Measurements from ENCODE around the gene C18orf32. TPM values are rescaled to one million over a fixed set of nuclear protein-coding genes. Genes with fewer than 3 reads are reported as not detected.

C18orf32 gene
- 10 to 100 TPM; 26.0 to 45.2 (median 40.2) TPM for total RNA-seq
- 42.1 TPM for total RNA-seq (2013)
- 3.4 to 20.4 (median 7.9) reads per million in 29 experiments for total RNA-seq

DNA sequence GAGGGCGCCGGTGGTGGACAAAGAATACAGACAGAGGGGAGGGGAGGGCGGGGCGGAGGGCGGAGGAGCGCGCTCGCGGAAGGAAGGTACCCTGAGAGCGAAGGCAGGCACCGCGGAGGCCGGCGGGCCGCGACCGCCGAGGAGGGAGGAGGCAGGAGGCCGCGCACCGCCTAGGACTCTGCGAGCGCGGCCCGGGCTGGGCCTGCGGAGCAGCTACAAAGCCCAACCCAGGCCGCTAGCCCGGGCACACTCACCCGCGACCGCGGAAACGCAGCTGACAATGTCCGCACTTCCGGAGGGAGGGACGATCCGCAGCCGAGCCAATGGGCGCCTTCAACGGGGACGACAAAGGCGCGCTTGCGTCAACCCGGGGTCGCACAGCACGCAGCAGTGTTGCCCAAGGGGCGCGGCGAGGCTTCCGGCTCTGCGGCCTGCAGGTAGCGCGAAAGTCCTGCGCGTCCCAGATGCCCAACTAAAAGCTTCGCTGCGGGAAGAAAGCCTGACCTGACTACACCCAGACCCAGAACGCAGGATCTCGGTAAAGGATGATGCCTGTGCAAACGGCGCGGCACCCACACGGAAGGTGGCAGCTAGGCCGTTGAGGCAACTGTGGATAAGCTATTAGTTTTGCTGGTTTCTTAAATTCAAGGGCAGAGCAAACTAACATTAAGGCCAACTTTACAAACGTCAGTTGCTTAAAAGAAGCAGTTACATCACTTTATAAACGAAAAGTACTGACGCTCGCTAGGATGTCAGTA is at the start of gene C18orf32:
TSS of gene C18orf32 (minus strand) at position 282 of the 758 bp plus-strand sequence. CDS start 3,486 bp downstream, outside the sequence.
- no peaks in the 10 kb centered on the region for H3K9me3 Mint-ChIP-seq
- peak; percentile 85 to 95 (median 91) for DNase-seq
- peak within 1 kb of the TSS; percentile 97 to 98 for H3K27ac Mint-ChIP-seq
- H3K4me3 Mint-ChIP-seq = peak within 1 kb of the TSS; percentile 96 to 97 (median 96)
- H3K4me1 Mint-ChIP-seq = peaks cover 74 to 78% (median 75%) of the 10 kb centered on the region in 3 donors
- Histone ChIP-seq H3K27ac (ENCODE audit: low read length) (peak within 1 kb of the TSS; percentile 74), H3K27me3 (replicated peaks in 1 of 2; ENCODE audit: control insufficient read depth in 2 of 2, extremely low read depth in 1 of 2, insufficient read depth in 2 of 2, low read length in 1 of 2) (no peaks in the 10 kb centered on the region), H3K4me3 (ENCODE audit: control insufficient read depth in 1 of 2, extremely low read depth in 1 of 2, low read length in 1 of 2) (peak within 1 kb of the TSS; percentile 65 to 79), H3K4me1 (ENCODE audit: control insufficient read depth in 1 of 2, extremely low read depth in 1 of 2, insufficient read depth in 2 of 2, low read length in 2 of 2) (peaks cover 38 to 41% of the 10 kb centered on the region in 2 experiments), H3K9me3 (no peaks in the 10 kb centered on the region), H3K36me3 (ENCODE audit: control insufficient read depth in 2 of 2, extremely low read depth in 1 of 2, insufficient read depth in 1 of 2, low read length in 1 of 2) (peaks cover 5 to 54% of the 10 kb centered on the region in 2 donors)
- peak; percentile 94 to 95 (median 94) for ATAC-seq (replicated peaks in 1 of 4)
- no peaks in the 10 kb centered on the region for H3K27me3 Mint-ChIP-seq
- ChIA-PET CTCF (interaction anchor here (0.5 to 1.1 kb wide), 4 partner anchors 26 to 354 kb away, joined by 3 to 7 read pairs (median 4); no protein-coding TSS in a partner anchor), POLR2A (interaction anchor here (0.6 to 1.5 kb wide), 7 partner anchors 19 to 332 kb away, joined by 3 to 9 read pairs (median 6); no protein-coding TSS in a partner anchor)
- peaks cover 54% of the 10 kb centered on the region for H3K36me3 Mint-ChIP-seq
- under 1% methylated on average over 61 of the region's 69 CpGs for WGBS (ENCODE audit: insufficient coverage)

DNA sequence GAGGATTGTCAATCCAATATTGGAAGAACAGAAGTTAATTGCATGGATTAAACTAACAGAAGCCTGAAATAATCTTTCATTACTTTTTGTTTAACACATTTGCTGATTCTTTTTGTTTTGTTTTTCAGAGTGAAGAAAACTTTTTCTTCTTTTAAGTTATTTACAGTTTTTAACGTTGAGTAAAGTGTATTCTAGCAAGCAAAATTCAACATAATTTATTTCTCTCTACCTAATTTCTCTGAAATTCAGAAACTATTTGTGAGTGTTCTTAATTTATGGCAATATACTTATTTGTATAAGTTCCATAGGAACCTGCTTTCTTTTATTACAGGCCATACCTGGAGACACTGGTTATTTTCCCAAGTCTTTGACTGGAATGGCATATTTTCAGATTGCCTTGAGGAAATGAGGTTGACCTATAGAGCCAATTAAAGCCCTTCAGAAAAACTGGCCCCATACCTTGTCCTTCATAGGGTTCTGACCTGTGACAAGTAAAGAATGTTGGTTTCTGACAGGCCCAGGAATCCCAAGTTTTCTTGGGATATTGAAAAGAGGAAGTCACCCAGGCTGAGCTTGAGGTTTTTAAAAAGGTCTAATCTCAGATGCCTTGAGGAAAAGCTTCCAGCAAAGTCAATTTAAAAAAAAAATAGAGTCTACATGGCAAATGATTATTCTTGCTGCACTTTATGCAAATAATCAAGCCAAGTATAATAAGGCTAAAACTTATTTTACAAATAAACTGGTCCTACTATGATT is 48.0 kb upstream of the C18orf32 start:
- Mint-ChIP-seq H3K4me3 (no peak overlapping the region), H3K4me1 (no peaks in the 10 kb centered on the region), H3K27me3 (peaks cover 13 to 15% of the 10 kb centered on the region in 2 donors), H3K36me3 (no peaks in the 10 kb centered on the region), H3K27ac (no peak overlapping the region), H3K9me3 (peaks cover 0 to 4% (median 0%) of the 10 kb centered on the region in 3 donors)
- no peaks in the 10 kb centered on the region for H3K4me1 ChIP-seq (ENCODE audit: control insufficient read depth in 1 of 2, extremely low read depth in 1 of 2, insufficient read depth in 2 of 2, low read length in 2 of 2)
- no peaks in the 10 kb centered on the region for H3K27me3 ChIP-seq (replicated peaks in 1 of 2; ENCODE audit: control insufficient read depth in 2 of 2, extremely low read depth in 1 of 2, insufficient read depth in 2 of 2, low read length in 1 of 2)
- WGBS (ENCODE audit: insufficient coverage) = no CpG with 5 or more reads among the region's 1 CpG
- CTCF ChIA-PET = interaction anchor here (0.6 to 0.7 kb wide), 2 partner anchors 30 to 71 kb away, joined by 3 to 5 read pairs; no protein-coding TSS in a partner anchor
- H3K27ac ChIP-seq (ENCODE audit: low read length) = no peak overlapping the region
- no peaks in the 10 kb centered on the region for H3K9me3 ChIP-seq
- no peaks in the 10 kb centered on the region for H3K36me3 ChIP-seq (ENCODE audit: control insufficient read depth in 2 of 2, extremely low read depth in 1 of 2, insufficient read depth in 1 of 2, low read length in 1 of 2)
- H3K4me3 ChIP-seq (ENCODE audit: control insufficient read depth in 1 of 2, extremely low read depth in 1 of 2, low read length in 1 of 2) = no peak overlapping the region
- no peak for ATAC-seq (replicated peaks in 1 of 4)
- POLR2A ChIA-PET = no interaction called here
- DNase-seq = no peak

DNA sequence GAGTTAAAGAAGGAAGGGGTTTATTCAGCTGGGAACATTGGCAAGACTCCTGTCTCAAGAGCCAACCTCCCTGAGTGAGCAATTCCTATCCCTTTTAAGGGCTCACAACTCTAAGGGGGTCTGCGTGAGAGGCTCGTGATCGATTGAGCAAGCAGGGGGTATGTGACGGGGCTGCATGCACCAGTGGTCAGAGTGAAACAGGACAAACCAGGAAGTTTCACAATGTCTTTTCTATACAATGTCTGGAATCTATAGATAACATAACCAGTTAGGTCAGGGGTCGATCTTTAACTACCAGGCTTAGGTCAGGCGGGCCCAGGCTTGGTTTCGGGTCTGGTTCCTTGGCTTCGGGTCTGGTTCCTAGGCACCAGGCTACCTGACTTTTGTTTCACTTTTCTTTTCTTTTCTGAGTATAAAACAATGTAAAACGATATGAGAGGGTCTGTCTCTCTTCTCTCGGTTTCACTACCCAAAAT is 44.7 kb upstream of the C18orf32 start:
- Histone ChIP-seq H3K36me3 (ENCODE audit: control insufficient read depth in 2 of 2, extremely low read depth in 1 of 2, insufficient read depth in 1 of 2, low read length in 1 of 2) (no peaks in the 10 kb centered on the region), H3K4me3 (ENCODE audit: control insufficient read depth in 1 of 2, extremely low read depth in 1 of 2, low read length in 1 of 2) (no peak overlapping the region), H3K27me3 (replicated peaks in 1 of 2; ENCODE audit: control insufficient read depth in 2 of 2, extremely low read depth in 1 of 2, insufficient read depth in 2 of 2, low read length in 1 of 2) (peaks cover 0 to 3% of the 10 kb centered on the region in 2 experiments), H3K27ac (ENCODE audit: low read length) (no peak overlapping the region), H3K4me1 (ENCODE audit: control insufficient read depth in 1 of 2, extremely low read depth in 1 of 2, insufficient read depth in 2 of 2, low read length in 2 of 2) (no peaks in the 10 kb centered on the region), H3K9me3 (no peaks in the 10 kb centered on the region)
- peaks cover 0 to 4% (median 0%) of the 10 kb centered on the region in 3 donors for H3K9me3 Mint-ChIP-seq
- CTCF ChIA-PET = no interaction called here
- peaks cover 22 to 28% of the 10 kb centered on the region in 2 donors for H3K27me3 Mint-ChIP-seq
- POLR2A ChIA-PET = no interaction called here
- no peaks in the 10 kb centered on the region for H3K4me1 Mint-ChIP-seq
- H3K4me3 Mint-ChIP-seq = no peak overlapping the region
- WGBS (ENCODE audit: insufficient coverage) = no CpG with 5 or more reads among the region's 10 CpGs
- ATAC-seq (replicated peaks in 1 of 4) (no peak), DNase-seq (no peak)
- H3K27ac Mint-ChIP-seq = no peak overlapping the region
- no peaks in the 10 kb centered on the region for H3K36me3 Mint-ChIP-seq

DNA sequence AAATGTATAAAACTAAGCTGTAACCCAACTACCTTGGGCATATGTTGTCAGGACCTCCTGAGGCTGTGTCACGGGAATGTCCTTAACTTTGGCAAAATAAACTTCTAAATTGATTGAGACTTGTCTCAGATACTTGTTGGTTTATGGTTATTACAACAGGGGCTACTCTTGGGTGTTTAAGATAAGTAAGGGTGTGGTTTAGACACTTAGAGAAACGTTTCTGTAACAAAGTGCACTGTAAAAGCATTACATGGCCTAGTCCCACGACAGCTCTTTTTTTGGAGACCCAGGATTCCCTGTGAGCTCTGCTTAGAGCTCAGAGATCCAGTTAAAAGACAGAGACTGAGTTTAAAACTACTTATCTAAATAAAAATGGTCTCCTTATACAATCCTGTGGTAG is 42.6 kb upstream of the C18orf32 start:
- no peaks in the 10 kb centered on the region for H3K4me1 ChIP-seq (ENCODE audit: control insufficient read depth in 1 of 2, extremely low read depth in 1 of 2, insufficient read depth in 2 of 2, low read length in 2 of 2)
- Mint-ChIP-seq H3K27ac (no peak overlapping the region), H3K27me3 (peaks cover 22 to 24% of the 10 kb centered on the region in 2 donors), H3K9me3 (peaks cover 0 to 2% (median 0%) of the 10 kb centered on the region in 3 donors), H3K4me3 (no peak overlapping the region), H3K4me1 (no peaks in the 10 kb centered on the region), H3K36me3 (no peaks in the 10 kb centered on the region)
- DNase-seq = no peak
- no peaks in the 10 kb centered on the region for H3K9me3 ChIP-seq
- H3K4me3 ChIP-seq (ENCODE audit: control insufficient read depth in 1 of 2, extremely low read depth in 1 of 2, low read length in 1 of 2) = no peak overlapping the region
- no peaks in the 10 kb centered on the region for H3K36me3 ChIP-seq (ENCODE audit: control insufficient read depth in 2 of 2, extremely low read depth in 1 of 2, insufficient read depth in 1 of 2, low read length in 1 of 2)
- CTCF ChIA-PET = no interaction called here
- no CpG with 5 or more reads among the region's 3 CpGs for WGBS (ENCODE audit: insufficient coverage)
- peaks cover 0 to 3% of the 10 kb centered on the region in 2 experiments for H3K27me3 ChIP-seq (replicated peaks in 1 of 2; ENCODE audit: control insufficient read depth in 2 of 2, extremely low read depth in 1 of 2, insufficient read depth in 2 of 2, low read length in 1 of 2)
- POLR2A ChIA-PET = no interaction called here
- H3K27ac ChIP-seq (ENCODE audit: low read length) = no peak overlapping the region
- ATAC-seq (replicated peaks in 1 of 4) = no peak

DNA sequence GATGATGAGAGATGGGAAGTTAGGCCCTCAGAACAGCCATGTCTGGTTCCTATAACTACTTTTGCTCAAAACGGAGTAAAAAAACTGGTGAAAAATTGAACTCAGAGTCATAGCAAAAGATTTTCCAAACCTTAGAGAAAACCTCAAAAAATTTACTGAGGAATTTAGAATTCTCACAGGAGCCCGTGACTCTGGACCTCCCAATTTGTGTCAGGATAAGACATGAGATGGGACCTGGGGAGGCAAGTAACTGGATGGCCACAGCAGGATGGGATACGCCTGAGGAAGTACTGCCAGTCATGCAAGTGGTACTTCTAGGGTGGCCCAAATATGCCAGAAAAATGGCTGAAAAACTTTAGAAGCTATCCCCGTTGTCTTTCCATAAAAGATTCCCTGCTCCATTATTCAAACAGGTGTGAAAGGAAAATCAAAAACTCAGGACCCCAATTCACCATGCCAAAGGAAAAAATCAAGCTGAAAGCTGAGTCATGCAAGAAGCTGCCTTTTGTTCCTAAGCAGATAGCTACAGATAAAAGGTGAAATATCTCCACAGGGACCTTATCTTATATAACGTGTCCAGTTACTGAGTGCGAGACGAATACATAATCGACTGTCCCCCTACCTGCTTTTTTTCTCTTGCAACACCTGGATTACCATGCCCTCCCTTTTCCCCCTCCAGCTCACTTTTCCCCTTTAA is 40.7 kb upstream of the C18orf32 start:
- Histone ChIP-seq H3K36me3 (ENCODE audit: control insufficient read depth in 2 of 2, extremely low read depth in 1 of 2, insufficient read depth in 1 of 2, low read length in 1 of 2) (no peaks in the 10 kb centered on the region), H3K27ac (ENCODE audit: low read length) (no peak overlapping the region)
- CTCF ChIA-PET = interaction anchor here (0.5 to 0.7 kb wide), 2 partner anchors 14 to 333 kb away, joined by 3 to 4 read pairs; no protein-coding TSS in a partner anchor

DNA sequence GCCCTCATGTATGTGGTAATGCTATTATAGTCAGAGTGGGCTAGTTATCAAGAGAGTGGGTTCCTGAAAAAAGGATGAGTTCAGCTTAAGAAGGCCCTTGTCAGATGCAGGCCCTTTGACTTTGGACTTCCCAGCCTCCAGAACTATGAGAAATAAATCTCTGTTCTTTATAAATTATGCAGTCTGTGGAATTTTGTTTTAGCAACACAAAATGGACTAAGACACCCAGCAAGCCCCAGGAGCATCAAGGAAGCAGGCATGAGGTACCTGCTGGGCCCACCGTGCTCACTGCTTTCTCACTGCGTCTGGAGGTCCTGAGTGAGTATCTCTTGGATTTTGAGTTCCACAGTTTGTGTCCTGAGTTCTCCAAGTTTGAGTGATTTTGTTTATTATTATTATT is 38.9 kb upstream of the C18orf32 start:
- Histone ChIP-seq H3K9me3 (no peaks in the 10 kb centered on the region), H3K27me3 (replicated peaks in 1 of 2; ENCODE audit: control insufficient read depth in 2 of 2, extremely low read depth in 1 of 2, insufficient read depth in 2 of 2, low read length in 1 of 2) (peaks cover 0 to 3% of the 10 kb centered on the region in 2 experiments), H3K4me3 (ENCODE audit: control insufficient read depth in 1 of 2, extremely low read depth in 1 of 2, low read length in 1 of 2) (no peak overlapping the region), H3K4me1 (ENCODE audit: control insufficient read depth in 1 of 2, extremely low read depth in 1 of 2, insufficient read depth in 2 of 2, low read length in 2 of 2) (no peaks in the 10 kb centered on the region), H3K36me3 (ENCODE audit: control insufficient read depth in 2 of 2, extremely low read depth in 1 of 2, insufficient read depth in 1 of 2, low read length in 1 of 2) (no peaks in the 10 kb centered on the region), H3K27ac (ENCODE audit: low read length) (no peak overlapping the region)
- no CpG with 5 or more reads among the region's 2 CpGs for WGBS (ENCODE audit: insufficient coverage)
- CTCF ChIA-PET = no interaction called here
- no peak for DNase-seq
- Mint-ChIP-seq H3K36me3 (no peaks in the 10 kb centered on the region), H3K4me3 (no peak overlapping the region), H3K9me3 (no peaks in the 10 kb centered on the region), H3K27ac (no peak overlapping the region), H3K27me3 (peaks cover 17 to 21% of the 10 kb centered on the region in 2 donors), H3K4me1 (no peaks in the 10 kb centered on the region)
- POLR2A ChIA-PET = no interaction called here
- no peak for ATAC-seq (replicated peaks in 1 of 4)

More for the DNA sequence above, 40.7 kb upstream of the C18orf32 start:
- Histone ChIP-seq H3K4me1 (ENCODE audit: control insufficient read depth in 1 of 2, extremely low read depth in 1 of 2, insufficient read depth in 2 of 2, low read length in 2 of 2) (no peaks in the 10 kb centered on the region), H3K4me3 (ENCODE audit: control insufficient read depth in 1 of 2, extremely low read depth in 1 of 2, low read length in 1 of 2) (no peak overlapping the region), H3K9me3 (no peaks in the 10 kb centered on the region), H3K27me3 (replicated peaks in 1 of 2; ENCODE audit: control insufficient read depth in 2 of 2, extremely low read depth in 1 of 2, insufficient read depth in 2 of 2, low read length in 1 of 2) (peaks cover 0 to 3% of the 10 kb centered on the region in 2 experiments)
- Mint-ChIP-seq H3K27ac (no peak overlapping the region), H3K27me3 (peaks cover 20 to 24% of the 10 kb centered on the region in 2 donors), H3K4me3 (no peak overlapping the region), H3K36me3 (no peaks in the 10 kb centered on the region), H3K9me3 (no peaks in the 10 kb centered on the region), H3K4me1 (no peaks in the 10 kb centered on the region)
- WGBS (ENCODE audit: insufficient coverage) = 82% methylated on average over 4 of the region's 8 CpGs
- no peak for ATAC-seq (replicated peaks in 1 of 4)
- POLR2A ChIA-PET = no interaction called here
- DNase-seq = no peak
